ENCODE results near the gene RIN3. TPM values are rescaled to one million over a fixed set of nuclear protein-coding genes. Genes with fewer than 3 reads are reported as not detected.

RIN3 gene
- total RNA-seq, 1 experiment from 2014 or later, result 10.9 TPM

DNA sequence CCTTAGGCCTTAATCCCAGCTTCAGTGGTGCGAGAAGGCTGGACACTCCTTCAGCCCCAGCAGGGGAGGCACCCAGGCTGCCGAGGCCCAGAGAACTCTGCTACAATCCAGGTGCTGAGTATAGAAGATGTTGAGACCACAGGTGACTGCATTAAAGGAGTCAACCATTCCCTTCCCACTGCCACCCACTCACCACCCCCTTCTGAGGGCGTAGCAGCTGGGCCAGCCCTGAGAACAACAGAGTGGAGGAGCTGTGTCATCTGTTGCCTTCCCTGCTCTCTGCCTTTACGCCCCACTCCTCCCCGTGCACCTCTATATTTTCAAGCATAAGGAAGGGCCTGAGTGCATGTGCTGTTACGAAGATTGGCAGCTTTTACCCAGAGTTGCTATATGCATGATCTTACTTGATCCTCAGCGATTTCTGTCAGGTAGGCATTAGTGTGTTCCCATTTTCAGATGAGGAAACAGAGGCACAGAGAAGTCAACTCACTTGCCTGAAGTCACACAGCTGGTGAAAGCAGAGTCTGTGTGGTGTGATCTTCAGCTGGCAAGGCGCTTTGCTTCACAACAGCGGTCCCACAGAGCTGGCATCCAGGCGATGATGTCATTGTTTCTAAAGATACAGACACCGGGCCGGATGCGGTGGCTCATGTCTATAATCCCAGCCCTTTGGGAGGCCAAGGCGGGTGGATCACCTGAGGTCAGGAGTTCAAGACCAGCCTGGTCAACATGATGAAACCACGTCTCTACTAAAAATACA, 46.7 kb downstream of the RIN3 start:
- TF ChIP-seq, protein P1, sequence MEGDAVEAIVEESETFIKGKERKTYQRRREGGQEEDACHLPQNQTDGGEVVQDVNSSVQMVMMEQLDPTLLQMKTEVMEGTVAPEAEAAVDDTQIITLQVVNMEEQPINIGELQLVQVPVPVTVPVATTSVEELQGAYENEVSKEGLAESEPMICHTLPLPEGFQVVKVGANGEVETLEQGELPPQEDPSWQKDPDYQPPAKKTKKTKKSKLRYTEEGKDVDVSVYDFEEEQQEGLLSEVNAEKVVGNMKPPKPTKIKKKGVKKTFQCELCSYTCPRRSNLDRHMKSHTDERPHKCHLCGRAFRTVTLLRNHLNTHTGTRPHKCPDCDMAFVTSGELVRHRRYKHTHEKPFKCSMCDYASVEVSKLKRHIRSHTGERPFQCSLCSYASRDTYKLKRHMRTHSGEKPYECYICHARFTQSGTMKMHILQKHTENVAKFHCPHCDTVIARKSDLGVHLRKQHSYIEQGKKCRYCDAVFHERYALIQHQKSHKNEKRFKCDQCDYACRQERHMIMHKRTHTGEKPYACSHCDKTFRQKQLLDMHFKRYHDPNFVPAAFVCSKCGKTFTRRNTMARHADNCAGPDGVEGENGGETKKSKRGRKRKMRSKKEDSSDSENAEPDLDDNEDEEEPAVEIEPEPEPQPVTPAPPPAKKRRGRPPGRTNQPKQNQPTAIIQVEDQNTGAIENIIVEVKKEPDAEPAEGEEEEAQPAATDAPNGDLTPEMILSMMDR (IDR thresholded peaks at IDR 0.05), result no peak
- TF ChIP-seq TCF7L2 (IDR thresholded peaks at IDR 0.05; ENCODE audit: low read depth, low read length) (no peak), SIN3A (IDR thresholded peaks at IDR 0.05; ENCODE audit: borderline replicate concordance, insufficient read depth, low read depth, low read length) (no peak), POLR2AphosphoS5 (IDR thresholded peaks at IDR 0.05; ENCODE audit: low read depth, low read length) (no peak)
- TF ChIP-seq, protein P2, sequence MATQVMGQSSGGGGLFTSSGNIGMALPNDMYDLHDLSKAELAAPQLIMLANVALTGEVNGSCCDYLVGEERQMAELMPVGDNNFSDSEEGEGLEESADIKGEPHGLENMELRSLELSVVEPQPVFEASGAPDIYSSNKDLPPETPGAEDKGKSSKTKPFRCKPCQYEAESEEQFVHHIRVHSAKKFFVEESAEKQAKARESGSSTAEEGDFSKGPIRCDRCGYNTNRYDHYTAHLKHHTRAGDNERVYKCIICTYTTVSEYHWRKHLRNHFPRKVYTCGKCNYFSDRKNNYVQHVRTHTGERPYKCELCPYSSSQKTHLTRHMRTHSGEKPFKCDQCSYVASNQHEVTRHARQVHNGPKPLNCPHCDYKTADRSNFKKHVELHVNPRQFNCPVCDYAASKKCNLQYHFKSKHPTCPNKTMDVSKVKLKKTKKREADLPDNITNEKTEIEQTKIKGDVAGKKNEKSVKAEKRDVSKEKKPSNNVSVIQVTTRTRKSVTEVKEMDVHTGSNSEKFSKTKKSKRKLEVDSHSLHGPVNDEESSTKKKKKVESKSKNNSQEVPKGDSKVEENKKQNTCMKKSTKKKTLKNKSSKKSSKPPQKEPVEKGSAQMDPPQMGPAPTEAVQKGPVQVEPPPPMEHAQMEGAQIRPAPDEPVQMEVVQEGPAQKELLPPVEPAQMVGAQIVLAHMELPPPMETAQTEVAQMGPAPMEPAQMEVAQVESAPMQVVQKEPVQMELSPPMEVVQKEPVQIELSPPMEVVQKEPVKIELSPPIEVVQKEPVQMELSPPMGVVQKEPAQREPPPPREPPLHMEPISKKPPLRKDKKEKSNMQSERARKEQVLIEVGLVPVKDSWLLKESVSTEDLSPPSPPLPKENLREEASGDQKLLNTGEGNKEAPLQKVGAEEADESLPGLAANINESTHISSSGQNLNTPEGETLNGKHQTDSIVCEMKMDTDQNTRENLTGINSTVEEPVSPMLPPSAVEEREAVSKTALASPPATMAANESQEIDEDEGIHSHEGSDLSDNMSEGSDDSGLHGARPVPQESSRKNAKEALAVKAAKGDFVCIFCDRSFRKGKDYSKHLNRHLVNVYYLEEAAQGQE (IDR thresholded peaks at IDR 0.05; ENCODE audit: insufficient read depth in 1 of 2, low read depth in 2 of 2, low read length in 1 of 2), result no peak
- in situ Hi-C loops (cut with HindIII; ENCODE audit: low pct_unique_long_range_greater_than_20kb, low sequenced_read_pairs), result no loop called here
- H3K36me3 ChIP-seq (ENCODE audit: control insufficient read depth, insufficient read depth, low read length), result no peaks in the 10 kb centered on the region
- H3K27ac ChIP-seq (ENCODE audit: low read length), result no peak overlapping the region
- H3K4me3 ChIP-seq (ENCODE audit: low read depth in 2 of 2, low read length in 2 of 2), result no peak overlapping the region
- intact Hi-C loops (cut with micrococcal nuclease; ENCODE audit: unreplicated experiment), result no loop called here
- ATAC-seq (no peak), DNase-seq (ENCODE audit: low read depth, low spot score) (no peak)
- no peaks in the 10 kb centered on the region for H3K4me1 ChIP-seq (ENCODE audit: control insufficient read depth, insufficient read depth, low read length)
- no peaks in the 10 kb centered on the region for H3K27me3 ChIP-seq (ENCODE audit: control insufficient read depth, insufficient read depth, low read length)
- ChIA-PET POLR2A (no interaction called here), CTCF (no interaction called here)
- BruUV-seq (replicated peaks), result no TSS peak
- H3K9me3 ChIP-seq (ENCODE audit: control insufficient read depth, insufficient read depth, low read depth, low read length), result no peaks in the 10 kb centered on the region

DNA sequence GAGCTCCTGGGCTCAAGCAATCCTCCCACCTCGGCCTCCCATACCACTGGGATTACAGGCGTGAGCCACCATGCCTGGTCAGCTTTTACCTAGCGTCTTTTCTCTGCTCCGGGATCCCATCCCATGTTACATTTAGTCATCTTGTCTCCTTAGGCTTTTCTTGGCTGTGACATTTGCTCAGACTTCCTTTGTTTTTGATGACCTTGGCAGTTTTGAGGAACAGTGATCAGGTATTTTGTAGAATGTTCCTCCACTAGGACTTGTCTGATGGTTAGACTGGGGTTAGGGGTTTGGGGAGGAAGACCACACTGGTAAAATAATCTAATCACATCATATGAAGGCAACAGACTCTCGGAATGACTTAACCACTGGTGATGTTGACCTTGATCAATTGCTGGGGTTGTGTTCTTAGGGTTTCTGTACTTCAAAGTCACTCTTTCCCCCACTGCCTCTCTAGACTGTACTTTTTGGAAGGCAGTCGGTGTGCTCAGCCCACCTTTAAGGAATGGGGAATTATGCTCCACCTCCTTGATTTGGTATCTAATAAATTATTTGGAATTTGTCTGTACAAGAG, 48.4 kb downstream of the RIN3 start:
- ATAC-seq, result no peak
- no peak overlapping the region for H3K27ac ChIP-seq (ENCODE audit: low read length)
- H3K9me3 ChIP-seq (ENCODE audit: control insufficient read depth, insufficient read depth, low read depth, low read length), result no peaks in the 10 kb centered on the region
- intact Hi-C loops (cut with micrococcal nuclease; ENCODE audit: unreplicated experiment) (no loop called here), in situ Hi-C loops (cut with HindIII; ENCODE audit: low pct_unique_long_range_greater_than_20kb, low sequenced_read_pairs) (no loop called here)
- TF ChIP-seq SIN3A (IDR thresholded peaks at IDR 0.05; ENCODE audit: borderline replicate concordance, insufficient read depth, low read depth, low read length) (no peak), POLR2AphosphoS5 (IDR thresholded peaks at IDR 0.05; ENCODE audit: low read depth, low read length) (no peak), TCF7L2 (IDR thresholded peaks at IDR 0.05; ENCODE audit: low read depth, low read length) (no peak)
- TF ChIP-seq, protein P1 (IDR thresholded peaks at IDR 0.05), result no peak
- TF ChIP-seq, protein P2 (IDR thresholded peaks at IDR 0.05; ENCODE audit: insufficient read depth in 1 of 2, low read depth in 2 of 2, low read length in 1 of 2), result no peak
- no peaks in the 10 kb centered on the region for H3K4me1 ChIP-seq (ENCODE audit: control insufficient read depth, insufficient read depth, low read length)
- CTCF ChIA-PET, result no interaction called here
- no peak for DNase-seq (ENCODE audit: low read depth, low spot score)
- H3K4me3 ChIP-seq (ENCODE audit: low read depth in 2 of 2, low read length in 2 of 2), result no peak overlapping the region
- no peaks in the 10 kb centered on the region for H3K36me3 ChIP-seq (ENCODE audit: control insufficient read depth, insufficient read depth, low read length)
- no peaks in the 10 kb centered on the region for H3K27me3 ChIP-seq (ENCODE audit: control insufficient read depth, insufficient read depth, low read length)
- BruUV-seq (replicated peaks), result no TSS peak
- POLR2A ChIA-PET, result no interaction called here

Data from Panc1 (cell line).